GM12891 (cell line): Measurements from ENCODE around the gene FANCD2.

ENCODE experiments used
- DNase-seq: peaks from one replicate; pipeline ENCODE4 v3.0.0; 2011; ENCODE audit warnings: low spot score; ENCODE audit not compliant: insufficient read length
- FAIRE-seq: peaks from 2 replicates; lab custom pipeline; 2011; peaks lifted over from hg19 to GRCh38; lab: Jason Lieb, UNC
- PAX5 ChIP-seq: IDR thresholded peaks from 2 replicates; pipeline ENCODE4 v1.6.1; 2011; ENCODE audit warnings: low read length, moderate library complexity, mild to moderate bottlenecking; ENCODE audit not compliant: insufficient read depth, severe bottlenecking
- POLR2A ChIP-seq: IDR thresholded peaks from 2 replicates; pipeline ENCODE4 v1.6.1; 2011; ENCODE audit warnings: low read depth, low read length, control low read depth
- POLR2AphosphoS5 ChIP-seq: IDR thresholded peaks from 2 replicates; pipeline ENCODE4 v1.6.1; 2011; ENCODE audit warnings: low read depth, low read length, control low read depth
- POU2F2 ChIP-seq: IDR thresholded peaks from 2 replicates; pipeline ENCODE4 v1.6.1; 2011; ENCODE audit warnings: low read depth, mild to moderate bottlenecking, control low read depth, low read length, moderate library complexity
- SPI1 ChIP-seq: IDR thresholded peaks from 2 replicates; pipeline ENCODE4 v1.6.1; 2011; ENCODE audit warnings: low read depth, low read length, control low read depth
- TAF1 ChIP-seq: IDR thresholded peaks from 2 replicates; pipeline ENCODE4 v1.6.1; 2011; ENCODE audit warnings: low read depth, low read length, control low read depth

FANCD2 gene

DNA sequence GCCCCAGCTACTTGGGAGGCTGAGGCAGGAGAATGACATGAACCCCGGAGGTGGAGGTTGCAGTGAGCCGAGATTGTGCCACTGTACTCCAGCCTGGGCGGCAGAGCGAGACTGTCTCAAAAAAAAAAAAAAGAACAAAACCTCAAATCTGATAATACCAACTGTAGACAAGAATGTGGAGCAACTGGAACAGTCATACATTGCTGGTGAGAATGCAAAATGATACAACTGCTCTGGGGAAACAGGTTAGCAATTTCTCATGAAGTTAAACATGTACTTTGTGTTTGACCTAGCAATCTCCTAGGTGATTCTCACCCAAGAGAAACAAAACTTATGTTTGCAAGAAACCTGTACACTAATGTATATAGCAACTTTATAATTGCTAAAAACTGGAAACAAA lies 110.9 kb downstream of the FANCD2 start:
- TF ChIP-seq PAX5 (no peak), POU2F2 (no peak), SPI1 (no peak), POLR2AphosphoS5 (no peak), POLR2A (no peak), TAF1 (no peak)
- no peak for DNase-seq
- no peak for FAIRE-seq

DNA sequence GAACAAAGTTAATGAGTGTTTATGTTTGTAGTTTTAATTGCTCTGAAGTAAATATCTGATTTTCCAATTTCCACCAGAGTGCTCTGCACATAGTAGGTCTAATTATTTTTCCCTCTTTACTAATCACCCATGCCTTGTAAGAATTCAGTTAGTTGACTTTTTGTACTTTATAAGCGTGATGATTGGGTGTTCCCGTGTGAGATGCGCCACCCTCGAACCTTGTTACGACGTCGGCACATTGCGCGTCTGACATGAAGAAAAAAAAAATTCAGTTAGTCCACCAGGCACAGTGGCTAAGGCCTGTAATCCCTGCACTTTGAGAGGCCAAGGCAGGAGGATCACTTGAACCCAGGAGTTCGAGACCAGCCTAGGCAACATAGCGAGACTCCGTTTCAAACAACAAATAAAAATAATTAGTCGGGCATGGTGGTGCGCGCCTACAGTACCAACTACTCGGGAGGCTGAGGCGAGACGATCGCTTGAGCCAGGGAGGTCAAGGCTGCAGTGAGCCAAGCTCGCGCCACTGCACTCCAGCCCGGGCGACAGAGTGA lies 114.8 kb downstream of the FANCD2 start:
- DNase-seq (no peak), FAIRE-seq (no peak)
- TF ChIP-seq PAX5 (no peak), TAF1 (no peak), POLR2A (no peak), SPI1 (no peak), POU2F2 (no peak), POLR2AphosphoS5 (no peak)

GRCh38 chr3:10142707-10143560 lies 116.7 kb downstream of the FANCD2 start:
- FAIRE-seq (no peak), DNase-seq (no peak)
- TF ChIP-seq POLR2AphosphoS5 (no peak), TAF1 (no peak), POLR2A (no peak), POU2F2 (no peak), PAX5 (no peak), SPI1 (no peak)

GRCh38 chr3:10145685-10146084 lies 119.4 kb downstream of the FANCD2 start:
- TF ChIP-seq TAF1, result no peak
- TF ChIP-seq SPI1, result peak; percentile 73
- FAIRE-seq (no peak), DNase-seq (no peak)

DNA sequence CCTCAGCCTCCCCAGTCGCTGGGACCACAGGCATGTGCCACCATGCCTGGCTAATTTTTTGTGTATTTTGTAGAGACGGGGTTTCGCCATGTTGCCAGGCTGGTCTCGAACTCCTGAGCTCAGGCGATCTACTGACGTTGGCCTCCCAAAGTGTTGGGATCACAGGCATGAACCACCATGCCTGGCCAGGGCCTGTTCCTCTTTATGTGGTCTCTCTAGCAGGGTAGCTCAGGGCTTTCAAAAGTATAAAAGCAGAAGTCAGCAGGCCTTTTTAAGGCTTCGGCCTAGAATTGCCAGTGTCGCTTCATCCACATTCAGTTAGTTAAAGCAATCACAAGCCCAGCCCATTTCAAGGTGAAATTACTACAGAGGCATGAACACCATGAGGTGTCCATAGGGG lies 123.0 kb downstream of the FANCD2 start:
- TF ChIP-seq PAX5 (no peak), SPI1 (0 out of 2 replicates have a peak, but pooled peaks have one; percentile 39)
- FAIRE-seq, result no peak
- no peak for DNase-seq

- no peak for TF ChIP-seq PAX5
- TF ChIP-seq SPI1, result no peak
- no peak for TF ChIP-seq POU2F2
- no peak for TF ChIP-seq POLR2AphosphoS5
- no peak for TF ChIP-seq TAF1
- TF ChIP-seq POLR2A, result no peak
- DNase-seq (no peak), FAIRE-seq (no peak)
Observed at GRCh38 chr3:10150987-10151386, 124.8 kb downstream of the FANCD2 start.
